ENCODE results near the gene TEPSIN.

TEPSIN gene

DNA sequence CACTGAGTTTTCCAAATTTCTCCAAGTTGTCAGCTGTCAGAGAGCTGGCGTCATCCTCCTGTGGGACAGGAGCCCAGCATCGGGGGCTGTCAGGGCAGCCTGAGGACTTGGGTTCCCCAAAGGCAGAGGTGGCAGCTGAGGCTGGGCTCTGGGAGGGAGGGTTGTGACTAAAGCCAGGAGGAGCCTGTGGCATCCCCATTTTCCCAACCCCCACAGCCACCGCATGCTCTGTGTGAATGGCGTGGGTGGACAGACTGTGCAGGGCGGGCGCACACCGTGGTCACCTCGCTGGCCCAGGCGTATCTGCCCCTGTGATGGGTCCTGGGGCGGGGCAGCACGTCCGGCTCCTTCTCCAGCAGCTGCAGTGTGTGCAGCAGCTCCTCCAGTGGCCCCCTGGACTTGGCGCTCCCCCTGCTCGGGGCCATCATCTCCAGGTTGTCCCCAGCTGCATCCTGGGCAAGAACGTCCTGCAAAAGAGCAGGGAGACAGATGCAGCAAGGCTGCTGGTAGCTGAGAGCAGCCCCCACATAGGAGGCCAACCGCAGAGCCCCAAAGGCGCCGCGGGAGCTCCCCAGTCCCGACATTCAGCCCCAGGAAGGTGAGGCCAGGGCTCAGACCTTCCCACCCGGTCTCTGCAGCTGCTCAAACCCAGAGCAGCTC, 40.9 kb downstream of the TEPSIN start:
- no peak for DNase-seq (ENCODE audit: low spot score)

- DNase-seq (ENCODE audit: low spot score), result no peak
Measured at GRCh38 chr17:81197409-81197795, 41.5 kb downstream of the TEPSIN start.

- no peak for DNase-seq (ENCODE audit: low spot score)
Measured at GRCh38 chr17:81196505-81197408, 42.1 kb downstream of the TEPSIN start.

DNA sequence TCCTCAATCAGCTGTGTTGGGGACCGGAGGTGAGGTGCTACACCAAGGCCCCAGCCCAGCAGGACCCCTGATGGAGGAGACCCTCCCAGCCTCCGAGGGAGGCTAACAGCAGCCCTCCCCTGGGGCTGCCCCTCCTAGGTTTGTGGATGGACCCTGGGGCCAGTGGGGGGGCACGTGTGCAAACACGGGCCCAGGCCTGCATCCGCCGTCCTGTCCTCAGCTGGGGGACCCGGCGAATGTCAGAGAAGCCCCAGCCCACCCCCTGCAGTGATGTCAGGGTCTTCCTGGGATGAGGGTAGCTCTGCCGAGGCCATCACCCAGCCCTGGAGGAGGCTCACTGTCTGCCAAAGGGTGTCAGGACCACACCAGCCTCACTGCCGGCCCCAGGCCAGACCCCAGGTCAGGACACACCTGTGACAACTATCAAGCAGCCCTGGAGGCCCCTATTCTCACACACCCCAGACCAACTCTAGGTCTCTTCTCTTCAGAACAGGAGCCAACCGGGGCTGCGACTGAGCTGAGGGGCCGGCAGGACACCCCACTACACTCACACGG, 42.8 kb downstream of the TEPSIN start:
- no peak for DNase-seq (ENCODE audit: low spot score)

DNA sequence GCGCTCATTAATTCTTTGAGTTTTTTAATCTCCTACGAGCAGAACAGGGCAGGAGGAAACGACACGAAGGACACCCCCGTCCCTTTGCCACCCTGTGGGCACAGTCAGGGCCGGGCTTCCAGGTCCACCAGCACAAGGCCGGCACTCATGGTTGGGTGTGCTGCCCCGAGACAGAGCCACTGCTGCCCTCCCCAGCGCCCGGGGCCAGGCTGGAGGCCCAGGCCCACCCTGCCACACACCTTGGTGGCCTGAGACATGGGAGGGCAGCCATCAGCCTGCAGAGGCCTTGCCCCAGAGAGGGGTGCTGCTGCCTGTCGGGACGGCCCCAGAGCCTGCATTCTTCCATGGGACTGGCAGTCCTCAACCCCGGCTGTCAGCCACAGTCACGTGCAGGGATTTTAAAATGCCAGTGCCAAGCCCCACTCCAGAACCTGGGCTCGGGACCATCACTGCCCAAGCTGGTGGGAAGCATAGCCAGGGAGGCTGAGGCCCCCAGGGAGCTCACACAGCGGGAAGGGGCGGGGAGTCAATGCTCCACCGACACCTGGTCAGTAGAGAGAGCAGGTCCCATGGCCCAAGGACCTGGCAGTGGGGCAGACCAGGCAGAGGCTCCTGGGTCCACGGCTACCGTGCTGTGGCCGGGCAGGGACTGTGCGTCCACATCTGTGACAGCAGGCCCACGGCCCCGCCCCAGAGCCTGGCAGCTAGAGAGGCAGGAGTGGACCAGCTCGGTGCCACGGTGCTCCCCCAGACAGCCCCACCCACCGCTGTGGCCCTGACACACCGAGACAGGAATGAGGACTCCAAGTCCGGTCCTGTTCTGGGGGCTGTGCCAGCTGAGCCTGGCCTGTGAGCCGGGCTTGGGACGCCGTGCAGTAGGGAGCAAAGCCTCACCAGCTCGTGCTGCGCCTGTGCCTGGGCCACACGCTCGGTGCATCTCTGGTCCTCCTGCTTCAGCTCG, 43.6 kb downstream of the TEPSIN start:
- DNase-seq (ENCODE audit: low spot score), result no peak

DNA sequence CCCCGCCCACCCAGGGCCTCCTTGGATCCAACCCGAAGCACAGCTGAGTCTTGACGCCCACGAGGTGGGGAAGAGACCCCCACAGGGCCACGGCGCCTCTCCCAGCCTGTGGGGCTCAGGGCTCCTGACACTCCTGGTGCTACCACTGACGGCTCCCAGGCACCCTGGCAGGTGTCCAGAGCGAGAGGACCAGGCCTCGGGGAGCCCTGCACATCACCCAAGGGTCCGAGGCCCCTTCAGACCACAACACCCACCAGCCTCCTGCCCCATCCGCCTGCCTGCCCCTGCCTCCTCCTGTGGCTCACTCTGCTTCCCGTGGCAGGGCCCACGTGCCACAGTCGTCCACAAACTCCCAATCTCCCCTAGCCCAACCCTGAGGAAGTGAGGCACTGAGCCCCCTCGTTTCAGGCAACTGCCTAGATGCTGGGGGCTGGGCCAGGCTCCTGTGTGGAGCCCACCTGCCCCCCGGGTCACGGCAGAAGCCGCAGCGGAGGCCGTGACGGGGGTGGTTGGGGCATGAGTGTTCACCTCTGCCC, 44.6 kb downstream of the TEPSIN start:
- DNase-seq (ENCODE audit: low spot score), result no peak

DNA sequence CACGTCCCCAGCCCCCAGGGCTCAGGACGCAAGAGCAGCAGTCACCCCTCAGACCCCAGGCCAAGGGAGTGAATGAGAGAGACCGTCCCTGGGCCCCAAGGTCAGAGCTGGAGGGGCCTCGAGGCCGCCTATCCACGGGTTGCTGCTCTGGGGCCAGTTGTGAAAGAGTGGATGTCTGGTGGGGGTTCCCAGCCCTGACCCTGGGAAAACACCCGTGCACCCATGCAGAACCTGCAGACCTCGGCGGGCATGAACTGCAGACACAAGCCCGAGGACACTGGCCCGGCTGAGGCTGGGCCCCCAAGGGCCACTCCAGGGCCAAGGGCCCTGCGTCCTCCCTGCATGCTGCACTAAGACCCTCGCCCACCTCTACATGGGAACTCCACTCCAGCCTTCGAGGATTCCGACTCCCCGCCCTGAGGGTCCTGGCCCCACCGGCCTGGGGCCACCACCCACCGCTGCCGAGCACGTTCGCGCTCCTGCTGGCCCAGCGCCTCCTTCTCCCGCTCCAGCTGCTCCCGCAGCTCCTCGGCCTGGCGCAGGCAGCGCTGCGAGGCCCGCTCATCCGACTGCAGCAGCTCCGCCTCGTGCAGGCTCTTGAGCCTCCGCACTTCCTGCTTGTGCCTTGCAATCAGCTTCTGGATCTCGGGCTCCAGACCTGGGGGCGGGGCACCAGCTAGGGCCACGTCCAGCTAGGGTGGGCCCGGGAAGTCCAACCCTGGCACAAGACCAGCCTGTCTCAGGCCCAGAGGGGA, 45.2 kb downstream of the TEPSIN start:
- DNase-seq (ENCODE audit: low spot score), result no peak

DNA sequence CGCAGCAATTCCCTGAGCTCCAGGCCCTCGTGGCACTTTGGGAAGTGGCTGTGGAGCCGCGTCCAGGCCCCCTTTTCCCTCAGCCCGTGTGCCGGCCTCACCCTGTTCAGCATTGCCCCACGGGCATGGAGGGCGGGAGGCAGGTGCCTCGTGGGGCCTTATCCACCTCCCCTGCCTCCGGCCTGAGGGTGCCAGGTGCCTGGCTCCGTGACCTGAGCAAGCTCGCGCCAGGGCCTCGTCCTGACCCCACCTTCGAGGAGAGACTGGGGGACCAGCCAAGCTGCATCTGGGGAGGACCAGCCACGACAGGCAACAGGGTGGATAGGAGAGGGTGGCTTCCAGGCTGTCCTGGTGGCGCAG, 45.8 kb downstream of the TEPSIN start:
- DNase-seq (ENCODE audit: low spot score), result no peak

GRCh38 chr17:81192386-81193050, 46.3 kb downstream of the TEPSIN start:
- DNase-seq (ENCODE audit: low spot score), result no peak

DNA sequence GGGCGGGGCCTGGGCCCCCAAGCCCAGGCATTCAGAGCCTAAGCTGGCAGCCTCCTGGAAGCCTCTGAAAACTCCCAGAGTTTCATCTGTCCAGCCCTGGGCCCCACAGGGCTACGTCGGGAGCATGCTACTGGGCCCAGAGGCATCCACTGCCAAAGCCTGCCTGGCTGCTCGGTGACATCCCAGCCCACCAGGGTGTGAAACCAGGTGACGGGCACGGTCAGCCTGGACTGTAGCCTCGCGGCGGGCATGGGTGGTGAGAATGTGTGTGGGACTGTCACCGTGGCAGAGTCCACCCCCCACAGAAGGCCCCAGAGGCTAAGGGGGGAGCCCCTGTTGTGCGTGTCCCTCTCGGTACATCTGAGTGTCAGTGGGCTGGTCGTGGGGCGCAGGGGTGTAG, 47.2 kb downstream of the TEPSIN start:
- DNase-seq (ENCODE audit: low spot score), result no peak

GRCh38 chr17:81191116-81191515, 47.7 kb downstream of the TEPSIN start:
- DNase-seq (ENCODE audit: low spot score), result no peak

- no peak for DNase-seq (ENCODE audit: low spot score)
Measured at GRCh38 chr17:81190591-81190990, 48.3 kb downstream of the TEPSIN start.

- no peak for DNase-seq (ENCODE audit: low spot score)
Measured at GRCh38 chr17:81189670-81190530, 49.0 kb downstream of the TEPSIN start.

DNA sequence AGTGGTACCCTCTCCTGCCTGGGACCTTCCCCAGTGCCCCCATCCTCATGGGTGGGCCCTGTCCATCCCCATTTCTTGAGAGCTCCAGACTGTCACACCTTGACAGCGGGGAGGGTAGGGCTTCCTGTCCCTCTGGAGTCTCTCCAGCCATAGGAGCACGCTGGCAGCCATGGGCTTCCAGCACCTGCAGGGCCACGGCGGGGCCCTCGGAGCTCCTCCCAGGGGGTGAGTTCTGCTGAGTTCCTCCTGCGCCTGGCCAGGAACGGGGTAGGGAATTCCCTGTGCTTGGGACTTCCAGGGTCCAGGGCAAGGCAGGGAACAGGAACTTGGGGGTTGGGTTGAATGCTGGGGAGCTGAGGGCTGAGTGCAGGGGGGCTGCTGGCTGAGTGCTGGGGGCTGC, 49.8 kb downstream of the TEPSIN start:
- DNase-seq (ENCODE audit: low spot score), result no peak

GRCh38 chr17:81188491-81188840, 50.4 kb downstream of the TEPSIN start:
- DNase-seq (ENCODE audit: low spot score), result no peak

- no peak for DNase-seq (ENCODE audit: low spot score)
Measured at GRCh38 chr17:81187586-81188490, 51.0 kb downstream of the TEPSIN start.

- no peak for DNase-seq (ENCODE audit: low spot score)
Measured at GRCh38 chr17:81187120-81187519, 51.7 kb downstream of the TEPSIN start.

- DNase-seq (ENCODE audit: low spot score), result no peak
Measured at GRCh38 chr17:81186203-81186602, 52.7 kb downstream of the TEPSIN start.

DNA sequence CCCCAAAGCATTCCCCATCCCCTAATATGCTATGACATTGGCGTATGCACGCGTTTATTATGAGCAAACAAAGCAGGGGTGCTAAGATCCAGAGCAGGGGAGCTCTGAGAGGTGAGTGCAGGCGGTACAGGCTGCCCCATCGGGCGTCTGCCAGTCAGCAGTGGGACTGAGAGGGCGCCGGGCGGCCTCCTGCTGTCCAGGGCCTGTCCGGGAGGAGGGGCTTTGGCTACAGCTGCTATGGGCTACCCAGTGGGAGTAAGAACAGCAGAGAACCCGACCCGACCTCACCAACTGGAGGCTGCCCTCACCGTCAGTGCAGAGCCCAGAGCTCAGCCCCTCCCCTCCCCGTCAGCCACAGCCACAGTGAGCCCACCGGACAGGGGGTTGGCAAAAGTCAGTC, 54.3 kb downstream of the TEPSIN start:
- DNase-seq (ENCODE audit: low spot score), result no peak

Measured in pons (tissue), 1 donor.